HG02763 (cell line): ENCODE data around the gene MARCHF10.
"Not testable (repeated sequence)": the region's sequence is repeated elsewhere in the genome, so short reads cannot be mapped to it uniquely, and the experiment has no call there.

Experiments
- ATAC-seq: cut with Tn5 transposase; IDR thresholded peaks from one replicate; pipeline ENCODE4 v1.9.1; 2021; ENCODE audit warnings: mild to moderate bottlenecking, moderate library complexity; ENCODE audit not compliant: unreplicated experiment

MARCHF10 gene

GRCh38 chr17:62702746-62703260, 105.3 kb downstream of the MARCHF10 start:
- ATAC-seq = no peak

GRCh38 chr17:62701706-62702085, 106.4 kb downstream of the MARCHF10 start:
- no peak for ATAC-seq

DNA sequence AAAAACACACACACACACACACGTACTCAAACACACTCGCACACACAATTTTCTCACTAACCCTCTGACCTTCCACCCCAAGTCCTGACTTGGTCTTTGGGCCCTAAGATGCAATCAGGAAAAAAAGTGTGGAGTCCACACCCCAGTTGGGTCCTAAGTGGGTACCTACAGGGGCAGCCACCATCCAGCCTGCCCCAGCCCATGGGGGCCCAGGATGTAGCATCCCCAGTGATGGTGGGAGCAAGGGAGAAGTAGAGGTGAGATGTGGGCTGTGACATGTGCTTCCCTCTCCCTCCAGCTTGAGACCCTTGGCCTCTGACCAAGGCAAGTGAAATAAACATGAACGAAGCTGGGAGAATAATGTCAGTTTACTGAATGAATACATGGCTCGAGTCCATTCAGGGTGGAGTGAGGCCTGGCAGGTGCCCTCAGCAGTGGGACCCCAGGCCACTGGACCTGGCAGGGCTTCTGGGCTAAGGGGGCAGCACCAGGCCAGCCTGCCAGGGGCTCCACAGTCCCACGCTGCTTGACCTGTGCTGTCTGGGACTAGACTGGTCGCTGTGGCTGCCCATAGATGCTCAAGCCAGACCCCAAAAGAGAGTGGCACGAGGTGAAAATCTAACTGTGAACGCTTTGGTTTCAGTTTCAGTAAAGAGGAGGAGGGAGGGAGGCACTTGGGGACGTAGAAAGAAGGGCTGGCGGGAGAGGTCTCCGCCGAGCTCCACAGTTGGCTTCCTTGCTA, 107.0 kb downstream of the MARCHF10 start:
- no peak for ATAC-seq

DNA sequence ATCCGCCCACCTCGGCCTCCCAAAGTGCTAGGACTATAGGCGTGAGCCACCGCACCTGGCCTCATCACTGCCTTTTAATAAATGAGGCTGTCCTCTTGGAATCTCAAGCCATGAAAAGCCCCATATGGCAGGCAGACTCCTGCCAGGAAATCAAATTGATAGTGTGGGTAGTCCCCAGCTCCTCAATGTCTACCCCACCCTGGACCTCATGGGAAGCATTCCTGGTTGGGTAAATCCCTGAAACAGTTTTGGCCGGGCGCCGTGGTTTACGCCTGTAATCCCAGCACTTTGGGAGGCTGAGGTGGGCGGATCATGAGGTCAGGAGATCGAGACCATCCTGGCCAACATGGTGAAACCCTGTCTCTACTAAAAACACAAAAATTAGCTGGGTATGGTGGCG, 109.7 kb downstream of the MARCHF10 start:
- not testable (repeated sequence) for ATAC-seq

DNA sequence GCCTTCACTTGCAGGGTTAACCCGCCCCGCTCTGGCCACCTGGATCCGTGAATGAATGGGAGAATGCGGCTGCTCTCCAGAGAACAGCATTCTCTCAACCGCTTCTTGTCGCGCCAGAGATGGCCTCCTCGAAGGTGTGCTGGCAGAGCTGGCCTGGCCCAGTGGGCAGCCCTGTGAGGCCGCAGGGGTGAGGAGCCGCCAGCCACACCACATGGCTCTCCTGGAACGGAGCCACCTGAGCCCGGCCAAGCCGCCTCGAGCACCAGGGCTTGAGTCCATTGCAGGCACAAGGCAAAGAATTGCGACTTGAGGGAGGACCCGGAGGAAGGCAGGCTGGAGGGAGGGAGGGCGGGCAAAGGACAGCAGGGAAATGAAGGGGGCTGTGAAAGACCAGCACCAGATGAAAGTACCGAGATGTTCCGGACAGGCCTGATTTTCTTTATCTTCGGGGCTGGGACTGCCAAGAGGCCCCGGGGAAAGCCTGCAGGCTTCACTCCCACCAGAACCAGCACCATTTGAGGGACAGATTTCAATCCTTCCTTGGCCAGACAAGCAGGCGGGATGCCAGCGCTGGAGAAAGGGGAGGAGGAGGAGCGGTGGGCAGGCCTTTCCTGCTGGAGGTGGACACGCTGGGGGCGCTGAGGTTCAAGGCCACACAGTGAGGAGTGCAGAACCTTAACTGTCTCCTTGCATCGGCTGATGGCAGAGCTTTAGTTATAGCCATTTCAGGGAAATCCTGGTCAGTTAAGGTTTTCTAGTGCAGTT, 111.2 kb downstream of the MARCHF10 start:
- ATAC-seq = no peak

DNA sequence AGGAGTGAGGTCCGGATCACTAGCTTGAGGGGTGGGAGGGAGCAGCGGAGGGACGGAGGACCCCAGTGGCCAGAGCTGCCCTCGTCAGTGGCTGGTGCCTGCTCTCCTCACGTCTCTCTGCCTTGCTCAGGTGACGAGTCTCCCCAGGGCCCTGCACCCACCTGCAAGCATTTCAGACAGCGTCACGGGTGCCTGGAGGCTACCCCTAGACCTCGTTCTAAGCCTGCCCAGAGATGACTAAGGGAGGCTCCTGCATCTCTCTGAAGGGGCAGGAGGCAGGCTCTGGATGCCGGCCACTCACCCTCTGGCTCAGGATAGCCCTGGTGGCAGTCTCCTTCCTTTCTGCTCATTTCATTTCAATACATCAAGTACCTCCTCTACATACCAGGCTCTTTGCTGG, 111.9 kb downstream of the MARCHF10 start:
- ATAC-seq = no peak

DNA sequence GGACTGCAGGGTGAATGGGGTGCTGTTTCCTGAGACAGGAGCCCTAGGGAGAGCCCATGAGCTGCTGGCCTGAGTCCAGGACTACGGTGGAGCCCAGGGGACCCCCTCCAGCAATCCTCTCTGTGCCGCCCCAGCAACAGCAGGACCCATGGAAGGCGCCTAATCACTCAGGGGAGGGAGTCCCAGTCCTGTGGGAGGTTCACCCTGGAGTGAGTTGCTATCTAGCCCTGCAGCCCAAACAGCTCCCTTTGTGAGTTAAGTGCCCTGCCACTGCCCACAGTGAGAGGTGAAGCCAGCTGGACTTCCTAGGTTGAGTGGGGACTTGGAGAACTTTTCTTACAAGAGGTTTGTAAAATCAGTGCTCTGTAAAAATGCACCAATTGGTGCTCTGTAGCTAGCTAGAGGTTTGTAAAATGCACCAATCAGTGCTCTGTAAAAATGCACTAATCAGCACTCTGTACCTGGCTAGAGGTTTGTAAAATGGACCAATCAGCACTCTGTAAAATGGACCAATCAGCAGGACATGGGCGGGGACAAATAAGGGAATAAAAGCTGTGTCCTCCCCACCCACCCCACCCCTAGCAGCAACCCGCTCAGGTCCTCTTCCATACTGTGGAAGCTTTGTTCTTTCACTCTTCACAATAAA, 112.9 kb downstream of the MARCHF10 start:
- not testable (repeated sequence) for ATAC-seq

DNA sequence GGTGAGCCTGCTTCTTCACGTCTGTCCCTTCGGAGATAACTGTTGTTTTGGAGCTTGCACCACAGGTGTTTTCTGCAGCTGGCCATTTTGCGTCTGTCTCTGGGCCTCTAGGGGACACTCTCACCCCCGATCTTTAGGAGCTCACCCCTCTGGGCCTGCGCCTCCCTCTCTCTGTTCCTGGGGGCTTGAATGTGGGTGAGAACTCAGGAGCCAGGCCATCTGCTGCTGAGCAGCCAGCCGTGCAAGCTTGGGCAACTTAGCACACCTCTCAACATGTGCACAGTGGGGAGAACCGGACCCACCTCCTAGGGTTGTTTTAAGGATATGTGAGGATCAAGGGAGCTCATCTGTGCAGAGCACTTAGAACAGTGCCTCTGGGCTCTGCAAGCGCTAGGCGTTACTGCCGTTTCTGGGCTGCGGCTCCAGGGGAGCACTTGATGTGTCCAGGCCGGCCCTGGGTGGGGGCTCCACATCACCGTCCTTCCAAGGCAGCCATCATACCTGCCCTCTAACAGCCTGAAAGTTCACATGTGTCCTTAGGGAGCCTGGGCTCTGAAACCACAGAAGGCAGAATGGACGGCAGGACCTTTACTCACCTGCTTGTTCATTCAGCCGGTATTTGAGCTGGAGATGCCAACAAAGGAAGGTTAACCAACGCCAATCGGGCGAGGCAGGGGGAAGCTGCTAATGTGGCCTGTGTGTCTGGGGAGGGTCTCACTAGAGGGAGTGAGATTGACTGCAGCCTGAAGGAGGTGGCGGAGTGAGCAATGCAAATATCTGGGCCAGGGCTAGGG, 114.3 kb downstream of the MARCHF10 start:
- no peak for ATAC-seq

DNA sequence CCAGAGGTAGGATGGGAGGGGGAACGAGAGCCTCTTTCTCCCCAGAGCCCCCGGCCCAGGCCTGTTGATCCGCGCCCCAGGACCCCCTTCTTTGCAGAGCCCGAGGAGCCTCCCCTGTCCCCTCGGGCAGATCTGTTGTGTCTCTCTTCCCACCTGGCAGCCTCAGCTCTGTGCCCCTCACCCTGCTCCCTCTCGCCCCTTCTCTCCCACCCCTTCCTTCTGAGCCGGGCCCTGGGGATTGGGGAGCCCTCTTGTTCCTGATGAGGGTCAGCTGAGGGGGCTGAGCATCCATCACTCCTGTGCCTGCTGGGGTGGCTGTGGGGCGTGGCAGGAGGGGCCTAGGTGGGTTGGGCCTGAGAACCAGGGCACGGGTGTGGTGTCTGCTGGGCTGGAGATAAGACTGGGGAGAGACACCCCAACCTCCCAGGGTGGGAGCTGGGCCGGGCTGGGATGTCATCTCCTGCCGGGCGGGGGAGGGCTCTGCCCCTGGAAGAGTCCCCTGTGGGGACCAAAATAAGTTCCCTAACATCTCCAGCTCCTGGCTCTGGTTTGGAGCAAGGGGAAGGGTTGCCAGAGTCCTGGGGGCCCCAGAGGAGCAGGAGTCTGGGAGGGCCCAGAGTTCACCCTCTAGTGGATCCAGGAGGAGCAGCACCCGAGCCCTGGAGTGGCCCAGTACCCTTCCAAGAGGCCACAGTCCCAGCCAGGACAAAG, 115.2 kb downstream of the MARCHF10 start:
- no peak for ATAC-seq

GRCh38 chr17:62692159-62692651, 115.9 kb downstream of the MARCHF10 start:
- no peak for ATAC-seq

DNA sequence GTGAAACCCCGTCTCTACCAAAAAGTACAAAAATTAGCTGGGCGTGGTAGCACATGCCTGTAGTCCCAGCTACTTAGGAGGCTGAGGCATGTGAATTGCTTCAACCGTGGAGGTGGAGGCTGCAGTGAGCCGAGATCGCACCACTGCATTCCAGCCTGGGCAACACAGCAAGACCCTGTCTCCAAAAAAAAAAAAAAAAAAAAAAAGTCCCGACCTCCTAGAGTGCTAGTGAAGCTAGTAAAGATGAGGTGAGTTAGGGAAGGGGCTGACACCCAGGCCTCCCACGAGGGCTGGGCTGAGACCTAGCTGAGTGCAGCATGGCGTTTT, 116.6 kb downstream of the MARCHF10 start:
- ATAC-seq = not testable (repeated sequence)

GRCh38 chr17:62690168-62690897, 117.8 kb downstream of the MARCHF10 start:
- no peak for ATAC-seq

DNA sequence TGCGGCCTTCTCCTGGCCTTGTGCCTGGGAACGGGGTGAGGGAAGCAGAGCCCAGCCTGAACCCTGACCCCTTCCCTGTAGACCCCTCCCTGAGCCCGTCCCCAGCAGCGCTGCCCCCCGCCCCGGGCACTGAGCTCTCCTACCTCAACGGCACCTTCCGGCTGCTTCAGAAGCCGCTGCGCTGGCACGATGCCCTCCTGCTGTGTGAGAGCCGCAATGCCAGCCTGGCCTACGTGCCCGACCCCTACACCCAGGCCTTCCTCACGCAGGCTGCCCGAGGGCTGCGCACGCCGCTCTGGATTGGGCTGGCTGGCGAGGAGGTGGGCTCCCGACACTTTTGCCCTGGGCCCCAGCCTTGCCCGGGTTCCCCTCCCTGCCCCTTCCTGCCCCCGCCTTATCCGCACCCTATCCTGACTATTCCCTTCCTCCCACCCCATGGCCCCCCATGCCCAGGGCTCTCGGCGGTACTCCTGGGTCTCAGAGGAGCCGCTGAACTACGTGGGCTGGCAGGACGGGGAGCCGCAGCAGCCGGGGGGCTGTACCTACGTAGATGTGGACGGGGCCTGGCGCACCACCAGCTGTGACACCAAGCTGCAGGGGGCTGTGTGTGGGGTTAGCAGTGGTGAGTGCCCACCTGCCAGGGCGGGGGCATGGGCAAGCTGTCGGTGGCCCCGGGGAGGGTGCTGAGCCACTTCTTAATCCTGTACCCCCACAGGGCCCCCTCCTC, 118.5 kb downstream of the MARCHF10 start:
- ATAC-seq = no peak

DNA sequence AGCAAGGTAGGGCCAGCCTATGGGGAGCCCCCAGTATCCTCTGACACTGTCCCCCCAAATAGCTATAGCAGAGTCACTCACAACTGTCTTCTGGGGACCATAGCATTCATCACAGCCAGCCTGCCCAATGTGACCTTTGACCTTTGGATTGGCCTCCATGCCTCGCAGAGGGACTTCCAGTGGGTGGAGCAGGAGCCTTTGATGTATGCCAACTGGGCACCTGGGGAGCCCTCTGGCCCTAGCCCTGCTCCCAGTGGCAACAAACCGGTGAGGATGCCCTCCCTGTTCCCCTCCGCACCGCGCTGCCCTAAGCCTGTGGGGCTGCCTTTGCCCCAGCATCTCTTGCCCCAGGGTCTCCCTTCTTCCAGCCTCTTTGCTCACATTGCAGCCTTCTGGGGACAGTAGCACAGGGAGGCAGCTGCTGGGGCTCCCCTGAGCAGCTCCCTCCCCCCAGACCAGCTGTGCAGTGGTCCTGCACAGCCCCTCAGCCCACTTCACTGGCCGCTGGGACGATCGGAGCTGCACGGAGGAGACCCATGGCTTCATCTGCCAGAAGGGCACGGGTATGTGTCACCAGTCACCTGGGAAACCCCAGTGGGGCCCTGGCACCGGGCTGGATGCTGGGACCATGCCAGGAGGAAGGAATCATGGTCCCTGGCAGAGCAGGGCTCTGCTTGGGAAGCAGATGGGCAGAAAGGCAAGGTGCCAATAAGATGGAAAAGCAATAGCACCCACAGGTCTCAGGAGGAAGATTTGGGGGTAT, 119.5 kb downstream of the MARCHF10 start:
- no peak for ATAC-seq

- ATAC-seq = no peak
These were observed 120.1 kb downstream of the MARCHF10 start for GRCh38 chr17:62687997-62688396.

- ATAC-seq = no peak
These were observed 123.9 kb downstream of the MARCHF10 start for GRCh38 chr17:62684179-62684578.

GRCh38 chr17:62681939-62682381, 126.2 kb downstream of the MARCHF10 start:
- no peak for ATAC-seq
